Measurements from ENCODE around the gene ZSCAN22.

DNA sequence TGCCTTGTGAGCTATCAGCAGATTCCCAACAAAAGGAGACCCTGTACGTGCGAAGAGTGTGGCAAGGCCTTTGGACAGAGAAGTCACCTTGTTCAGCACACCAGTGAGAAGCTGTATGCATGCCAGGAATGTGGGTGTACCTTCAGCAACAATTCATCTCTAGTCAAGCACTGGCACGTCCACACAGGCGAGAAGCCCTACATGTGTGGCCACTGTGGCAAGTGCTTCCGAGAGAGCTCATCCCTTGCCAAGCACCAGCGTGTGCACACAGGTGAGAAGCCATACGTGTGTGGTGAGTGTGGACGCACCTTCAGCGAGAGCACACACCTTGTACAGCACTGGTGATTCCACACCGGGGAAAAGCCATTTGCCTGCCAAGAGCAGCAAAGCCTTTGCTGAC, 7.6 kb upstream of the ZSCAN22 start:
- TF ChIP-seq CTCF (IDR thresholded peaks at IDR 0.05) (no peak), POLR2A (IDR thresholded peaks at IDR 0.05) (no peak)

All from heart left ventricle (tissue), 13 donors.